ENCODE data around the gene GLB1L2.
"Not testable (repeated sequence)": the region's sequence is repeated elsewhere in the genome, so short reads cannot be mapped to it uniquely, and the experiment has no call there.

Gene GLB1L2

DNA sequence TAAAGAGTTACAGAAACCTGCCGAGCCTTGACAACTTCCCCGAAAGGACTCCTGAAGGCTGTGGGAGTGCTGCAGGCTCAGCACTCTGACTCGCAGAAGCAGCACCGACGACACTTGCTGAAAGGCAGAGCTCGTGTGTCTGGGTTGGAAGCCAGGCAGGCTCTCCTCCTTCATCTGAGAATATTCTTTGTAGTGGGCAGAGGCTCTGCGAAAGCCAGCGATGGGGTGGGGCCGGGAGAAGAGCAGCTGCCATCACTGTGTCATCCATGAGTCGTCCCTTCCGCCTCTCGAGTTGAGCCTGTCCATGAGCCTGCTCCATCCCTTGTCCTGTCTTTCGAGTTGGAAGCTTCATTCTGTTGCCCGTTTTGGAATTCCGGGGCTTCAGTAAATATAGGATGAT is 11.9 kb downstream of the GLB1L2 start:
- intact Hi-C loops (cut with DNase I): no loop called here
- peak in 2 of 42 donors; percentile 30 to 35 for DNase-seq

DNA sequence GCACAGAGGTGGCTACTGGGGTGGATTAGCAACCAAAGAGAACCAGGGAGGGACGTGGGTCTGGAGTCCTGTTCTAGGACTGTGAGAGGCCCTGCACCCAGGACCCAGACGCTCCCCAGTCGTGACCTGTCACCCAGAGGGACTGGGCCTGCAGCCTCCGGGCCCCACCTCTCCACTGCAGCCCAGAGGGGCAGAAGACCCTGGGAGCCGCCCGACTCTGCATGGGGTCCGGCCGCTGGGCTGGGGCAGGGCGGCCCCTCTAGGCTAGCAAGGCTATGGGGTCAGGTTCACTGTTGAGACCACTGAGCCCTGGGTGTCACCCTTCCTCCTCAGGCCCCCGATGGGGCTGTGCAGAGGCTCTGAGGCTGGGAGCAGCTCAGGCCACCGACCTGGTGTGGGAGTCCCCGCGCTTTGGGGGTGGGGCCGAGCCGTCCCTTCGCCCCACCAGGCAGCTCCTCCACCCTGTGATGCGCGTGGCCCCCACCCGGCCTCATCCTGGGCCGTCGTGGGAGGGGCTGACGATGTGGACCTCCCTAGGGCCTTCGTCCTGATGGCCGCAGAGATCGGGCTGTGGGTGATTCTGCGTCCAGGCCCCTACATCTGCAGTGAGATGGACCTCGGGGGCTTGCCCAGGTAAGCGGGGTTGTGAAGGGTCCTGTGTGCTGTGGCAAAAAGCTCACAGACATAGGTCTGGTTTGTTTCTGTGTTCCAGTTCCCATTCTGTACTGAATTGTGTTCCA is 12.9 kb downstream of the GLB1L2 start:
- DNase-seq: peak in 5 of 42 donors; percentile 2 to 9 (median 5)
- intact Hi-C loops (cut with DNase I): not testable (repeated sequence)

DNA sequence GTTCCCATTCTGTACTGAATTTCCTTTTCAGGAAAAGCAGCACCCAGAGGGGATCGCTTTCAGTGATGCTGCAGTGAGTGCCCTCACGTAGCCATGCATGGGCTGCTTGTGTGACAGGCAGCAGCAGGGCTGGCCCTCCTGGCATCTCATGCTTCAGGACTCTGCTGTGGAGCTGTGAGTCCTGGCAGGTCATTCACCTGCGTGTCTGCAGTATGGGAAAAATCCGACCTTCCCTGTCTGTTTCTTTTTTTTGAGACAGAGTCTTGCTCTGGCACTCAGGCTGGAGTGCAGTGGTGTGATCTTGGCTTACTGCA is 13.4 kb downstream of the GLB1L2 start:
- DNase-seq: peak in 2 of 42 donors; percentile 14 to 19
- intact Hi-C loops (cut with DNase I): no loop called here

DNA sequence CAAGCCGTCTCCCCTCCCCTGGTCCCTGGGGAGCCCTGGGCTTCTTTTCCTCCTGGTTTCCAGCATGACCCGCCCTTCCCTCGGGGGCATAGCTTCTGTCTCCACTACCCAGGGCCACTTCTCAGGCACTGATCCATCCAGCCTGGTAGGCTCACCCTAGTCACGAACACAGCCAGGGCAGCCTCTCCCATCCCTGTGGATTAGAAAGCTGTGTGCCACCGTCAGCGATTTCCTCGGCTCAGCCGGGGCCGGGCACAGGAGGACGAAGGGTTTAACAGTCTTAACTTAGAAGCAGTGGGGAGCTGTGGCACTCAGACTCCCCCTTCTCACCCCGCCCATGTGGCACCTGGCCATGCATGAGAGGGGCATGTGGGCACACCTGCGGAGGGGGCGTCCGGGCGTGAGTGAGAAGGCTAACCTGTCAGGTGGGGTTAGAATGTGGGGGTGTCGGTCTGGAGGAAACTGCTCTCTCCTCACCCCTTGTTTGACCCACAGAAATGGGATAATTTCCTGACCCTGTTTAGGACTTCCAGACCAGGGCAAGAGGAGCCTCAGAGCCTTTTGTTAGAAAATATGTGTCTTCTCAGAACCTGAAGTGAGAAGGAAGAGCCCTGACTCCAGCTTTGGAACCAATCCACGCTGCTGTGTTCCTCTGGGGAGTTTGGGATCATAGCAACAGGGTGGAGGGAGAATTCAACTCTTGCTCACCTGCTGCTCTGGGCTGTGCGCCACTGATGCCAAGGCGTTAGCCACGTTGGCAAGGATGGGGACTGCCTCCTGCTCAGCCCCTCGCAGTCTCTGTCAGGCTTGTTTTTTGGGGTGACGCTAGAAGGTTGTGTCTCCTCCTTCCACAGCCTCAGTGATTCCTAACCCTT is 14.6 kb downstream of the GLB1L2 start:
- intact Hi-C loops (cut with DNase I): no loop called here
- peak in 4 of 42 donors; percentile 6 to 29 (median 12) for DNase-seq

DNA sequence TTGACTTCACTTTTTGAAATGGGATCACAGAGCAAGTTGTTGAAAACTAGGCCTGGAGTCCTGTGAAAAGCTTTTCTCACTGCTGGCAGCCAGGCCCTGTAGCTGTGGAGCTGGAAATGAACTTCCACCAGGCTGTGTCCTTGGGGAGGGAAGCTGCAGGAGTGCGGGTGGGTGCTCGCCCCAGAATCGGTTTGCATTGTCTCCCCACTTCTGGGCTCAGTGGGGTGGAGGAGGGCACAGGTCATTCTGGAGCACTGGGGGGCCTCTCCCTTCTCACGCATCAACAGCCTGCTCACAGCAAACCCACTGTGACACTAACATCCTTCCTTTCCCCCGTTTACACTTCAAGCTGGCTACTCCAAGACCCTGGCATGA is 15.2 kb downstream of the GLB1L2 start:
- intact Hi-C loops (cut with DNase I): no loop called here
- DNase-seq: peak in 2 of 42 donors; percentile 7 to 21

DNA sequence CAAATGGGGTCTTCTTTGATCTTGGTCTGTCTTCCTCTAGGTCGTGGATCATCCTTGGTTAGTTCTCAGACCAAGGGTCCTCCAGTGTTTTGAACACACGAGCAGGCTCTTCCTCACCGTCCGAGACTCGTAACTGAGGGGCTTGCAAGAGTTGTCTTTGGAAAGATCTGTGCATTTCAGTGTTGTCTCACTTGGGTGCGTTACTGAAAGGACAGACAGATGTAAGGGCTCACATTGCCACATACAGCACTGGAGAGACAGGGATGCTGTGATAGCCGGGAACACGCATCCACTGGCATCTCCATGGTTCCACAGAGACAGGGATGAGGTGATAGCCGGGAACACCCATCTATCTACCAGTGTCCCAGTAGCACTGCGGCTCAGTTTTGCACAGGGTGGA is 15.7 kb downstream of the GLB1L2 start:
- peak in 3 of 42 donors; percentile 3 to 24 (median 3) for DNase-seq
- intact Hi-C loops (cut with DNase I): no loop called here

DNA sequence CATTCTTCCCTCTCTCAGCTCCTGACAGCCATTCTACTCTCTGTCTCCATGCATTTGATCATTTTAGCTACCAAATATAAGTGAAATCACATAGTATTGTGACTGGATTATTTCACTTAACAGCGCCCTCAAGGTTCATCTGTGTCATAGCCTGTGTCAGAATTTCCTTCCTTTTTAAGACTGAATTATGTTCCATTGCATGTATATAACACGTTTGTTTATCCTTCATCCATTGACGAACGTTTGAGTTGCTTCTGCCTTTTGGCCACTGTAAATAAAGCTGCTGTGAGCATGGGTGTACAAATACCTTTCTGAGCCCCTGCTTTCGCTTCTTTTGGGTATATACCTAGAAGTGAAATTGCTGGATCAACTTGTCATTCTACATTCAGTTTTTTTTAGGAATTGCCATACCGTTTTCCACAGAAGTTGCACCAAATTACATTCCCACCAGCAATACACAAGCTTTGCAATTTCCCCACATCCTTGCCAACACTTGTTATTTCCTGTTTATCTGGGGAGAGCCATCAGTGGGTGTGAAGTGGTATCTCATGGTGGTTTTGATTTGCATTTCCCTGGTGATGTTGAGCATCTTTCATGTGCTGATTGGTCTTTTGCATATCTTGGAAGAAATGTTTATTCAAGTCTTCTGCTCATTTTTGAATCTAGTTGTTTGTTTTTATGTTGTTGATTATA is 17.5 kb downstream of the GLB1L2 start:
- no peak for DNase-seq
- intact Hi-C loops (cut with DNase I): no loop called here

DNA sequence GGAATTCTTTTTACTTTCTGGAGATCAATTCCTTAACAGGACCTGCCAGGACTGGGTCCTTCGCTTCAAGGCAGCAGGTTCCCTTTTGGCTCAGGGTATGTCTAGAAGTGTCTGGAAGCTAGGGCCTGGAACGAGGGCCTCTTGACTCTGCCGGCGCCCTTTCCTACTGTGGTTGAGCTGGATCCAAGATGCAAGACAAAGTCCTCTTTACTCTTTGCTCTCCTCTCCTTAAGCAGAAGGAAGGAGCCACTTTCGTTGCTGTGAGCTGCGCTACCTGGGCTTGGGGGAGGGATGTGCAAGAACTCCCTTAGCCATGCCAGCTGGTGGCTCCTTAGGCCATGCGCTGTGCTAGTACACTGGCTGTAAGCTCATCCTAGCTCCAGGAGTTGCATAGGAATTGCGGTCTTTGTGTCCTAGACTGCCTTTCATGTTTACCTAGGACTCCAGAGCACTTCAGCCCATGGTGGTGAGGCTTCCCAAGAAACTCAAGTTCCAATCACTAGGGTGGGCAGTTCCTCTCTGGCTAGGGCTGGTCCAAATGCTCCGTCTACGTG is 18.1 kb downstream of the GLB1L2 start:
- peak in 4 of 42 donors; percentile 3 to 15 (median 8) for DNase-seq

DNA sequence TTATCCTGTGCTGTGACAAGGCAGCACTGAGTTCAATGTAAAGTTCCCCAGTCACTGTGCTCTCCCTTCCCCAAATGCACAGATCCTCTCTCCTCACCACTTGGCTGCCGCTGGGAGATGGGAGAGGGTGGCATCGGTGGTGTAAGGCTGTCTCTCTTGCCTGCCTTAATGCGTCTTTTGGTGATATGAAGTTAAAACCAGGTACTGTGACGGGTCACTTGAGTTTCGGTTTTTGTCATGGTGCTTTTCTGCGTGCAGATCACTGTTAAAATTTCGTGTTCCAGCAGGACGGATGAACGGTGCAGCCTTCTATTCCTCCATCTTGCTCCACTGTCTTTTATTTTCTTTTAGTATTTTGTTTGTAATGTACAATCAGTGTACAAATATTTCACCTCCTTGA is 18.6 kb downstream of the GLB1L2 start:
- intact Hi-C loops (cut with DNase I): no loop called here
- peak in 2 of 42 donors; percentile 6 to 7 for DNase-seq

More for the DNA sequence above, 18.1 kb downstream of the GLB1L2 start:
- intact Hi-C loops (cut with DNase I): no loop called here

DNA sequence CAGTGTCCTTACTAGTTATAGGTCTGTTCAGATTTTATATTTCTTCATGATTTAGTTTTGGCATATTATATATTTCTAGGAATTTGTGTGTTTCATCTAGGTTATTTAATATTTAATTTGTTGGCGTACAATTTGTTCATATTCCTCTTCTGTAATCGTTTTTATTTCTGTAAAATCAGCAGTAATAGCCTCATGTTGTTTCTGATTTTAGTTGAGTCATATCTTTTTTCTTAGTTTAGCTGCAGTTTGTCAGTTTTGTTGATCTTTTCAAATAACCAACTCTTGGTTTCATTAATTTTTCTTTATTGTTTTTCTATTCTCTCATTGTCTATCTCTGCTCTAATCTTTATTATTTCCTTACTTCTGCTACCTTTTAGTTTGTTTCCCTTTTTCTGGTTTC is 20.3 kb downstream of the GLB1L2 start:
- intact Hi-C loops (cut with DNase I): no loop called here
- no peak for DNase-seq

DNA sequence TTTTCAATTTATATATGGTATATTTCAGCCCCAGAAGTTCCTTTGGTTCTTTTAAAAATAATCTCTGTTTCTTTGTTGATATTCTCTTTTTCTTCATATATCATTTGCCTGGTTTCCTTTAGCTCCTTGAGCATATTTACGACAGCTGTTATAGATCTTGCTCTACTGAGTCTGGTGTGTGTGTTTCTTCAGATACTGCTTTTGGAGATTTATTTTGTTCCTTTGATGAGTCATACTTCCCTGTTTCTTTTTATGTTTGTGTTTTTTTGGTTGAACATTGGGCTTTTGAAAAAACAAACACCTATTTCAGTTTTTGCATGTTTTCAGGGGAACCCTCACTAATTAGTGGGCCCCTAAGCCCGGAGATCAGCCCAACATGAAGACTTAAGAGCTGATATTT is 23.3 kb downstream of the GLB1L2 start:
- intact Hi-C loops (cut with DNase I): no loop called here
- peak in 1 of 42 donors; percentile 2 for DNase-seq

DNA sequence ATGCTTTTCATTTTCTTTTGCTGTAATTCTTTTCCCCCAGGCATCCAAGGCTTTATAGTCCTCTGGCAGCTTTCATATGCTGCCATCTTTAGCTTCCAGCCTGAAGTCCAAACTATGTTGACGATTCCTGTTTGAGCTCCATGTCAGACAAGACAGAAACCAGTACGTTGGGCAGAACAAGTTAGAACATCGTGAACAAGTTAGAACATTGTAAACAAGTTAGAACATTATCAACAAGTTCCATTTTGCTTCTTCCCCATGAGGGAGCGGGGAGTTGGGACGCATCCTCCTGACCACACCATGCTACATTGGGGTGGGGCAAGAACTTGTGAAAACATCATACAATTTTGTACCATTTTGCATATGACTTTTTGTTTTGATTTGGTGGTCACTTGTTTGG is 23.9 kb downstream of the GLB1L2 start:
- intact Hi-C loops (cut with DNase I): no loop called here
- DNase-seq: no peak

DNA sequence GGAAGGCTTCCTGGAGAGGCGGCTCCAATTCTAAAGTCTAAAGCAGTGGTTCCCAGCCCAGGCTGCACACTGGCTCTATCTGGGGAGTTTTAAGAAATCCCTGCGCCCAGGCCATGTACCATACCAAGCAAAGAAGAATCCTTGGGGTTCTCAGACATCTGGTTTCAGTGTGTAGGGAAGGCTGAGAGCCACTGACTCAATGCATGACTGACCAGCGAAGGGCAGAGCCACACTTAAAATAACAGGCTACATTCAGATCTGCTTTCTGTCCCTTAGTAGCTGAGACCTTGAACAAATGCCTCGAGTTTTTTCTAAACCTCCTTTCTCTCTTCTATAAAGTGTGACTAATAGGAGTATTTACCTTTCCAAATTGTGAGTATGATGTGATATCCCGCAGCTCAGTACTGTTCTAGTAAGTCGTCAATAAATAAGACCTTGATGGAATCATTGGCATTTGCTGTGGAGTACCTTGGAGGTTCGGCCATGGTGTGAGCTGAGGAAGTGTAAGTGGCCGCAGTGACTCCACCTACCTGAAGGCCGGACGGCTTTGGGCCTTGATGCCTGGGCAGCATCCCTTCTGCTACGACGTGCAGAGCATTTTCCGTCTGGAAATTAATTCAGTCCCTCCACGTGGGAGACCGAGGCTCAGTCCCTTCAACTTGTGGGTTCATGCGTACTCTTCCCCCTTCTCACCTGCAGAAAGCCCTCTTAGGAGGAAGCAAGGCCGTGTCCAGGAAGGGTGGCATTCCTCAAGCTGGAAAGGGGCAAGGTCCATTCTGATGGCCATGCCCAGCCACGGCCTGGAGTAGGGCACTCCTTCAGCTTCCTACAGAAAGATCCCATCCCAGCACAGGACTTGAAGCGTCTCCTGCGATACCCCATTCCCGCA is 25.1 kb downstream of the GLB1L2 start:
- intact Hi-C loops (cut with DNase I): no loop called here
- DNase-seq: peak in 5 of 42 donors; percentile 2 to 15 (median 12)

DNA sequence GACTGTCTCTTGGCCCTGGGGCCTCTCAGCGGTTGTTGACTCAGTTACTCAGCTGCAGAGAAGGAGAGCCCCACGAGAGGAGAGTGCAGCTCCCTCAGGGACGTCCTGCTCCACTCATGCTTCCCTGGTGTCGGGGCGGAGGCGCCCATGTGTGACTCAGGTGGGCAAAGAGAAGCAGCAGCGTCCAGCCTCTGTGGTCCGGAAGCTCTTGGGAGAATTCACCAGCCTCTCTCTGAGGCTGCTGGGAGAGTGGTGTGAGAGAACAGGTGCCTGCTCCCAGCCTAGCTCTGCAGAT is 25.7 kb downstream of the GLB1L2 start:
- intact Hi-C loops (cut with DNase I): no loop called here
- peak in 2 of 42 donors; percentile 6 to 7 for DNase-seq

DNA sequence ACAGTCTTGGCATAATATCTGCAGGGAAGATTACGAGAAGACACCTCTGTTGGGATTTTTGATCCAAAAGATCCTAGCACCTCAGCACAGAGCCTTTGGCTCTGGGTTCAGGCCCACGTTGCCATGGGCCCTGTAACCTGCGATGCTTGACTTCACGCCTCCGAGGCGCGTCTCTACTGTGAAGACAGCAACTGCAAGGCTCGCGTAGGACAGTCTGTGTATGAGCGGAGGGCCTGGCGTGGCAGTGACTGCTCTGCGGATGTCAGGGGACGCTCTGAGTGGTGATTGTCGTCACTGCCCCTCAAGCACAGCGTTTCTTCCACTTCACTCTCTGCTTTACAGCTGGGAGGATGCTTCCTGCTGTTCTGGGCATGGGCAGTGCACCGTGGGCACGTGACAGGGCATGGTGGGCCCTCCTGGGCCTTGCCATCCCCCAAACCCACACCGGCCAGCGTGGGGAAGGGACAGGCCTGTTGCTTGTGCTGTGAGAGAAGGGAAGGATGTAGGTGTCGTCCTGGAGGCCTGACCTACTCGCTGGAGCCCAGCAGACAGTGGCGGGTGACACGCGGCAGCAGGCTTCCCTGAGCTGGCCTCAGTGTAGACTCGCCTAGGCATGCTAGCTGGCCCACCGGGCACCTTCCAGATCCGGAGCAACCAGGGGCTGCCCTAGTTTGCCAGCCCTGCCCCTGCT is 26.5 kb downstream of the GLB1L2 start:
- intact Hi-C loops (cut with DNase I): no loop called here
- DNase-seq: peak in 7 of 42 donors; percentile 9 to 28 (median 12)

DNA sequence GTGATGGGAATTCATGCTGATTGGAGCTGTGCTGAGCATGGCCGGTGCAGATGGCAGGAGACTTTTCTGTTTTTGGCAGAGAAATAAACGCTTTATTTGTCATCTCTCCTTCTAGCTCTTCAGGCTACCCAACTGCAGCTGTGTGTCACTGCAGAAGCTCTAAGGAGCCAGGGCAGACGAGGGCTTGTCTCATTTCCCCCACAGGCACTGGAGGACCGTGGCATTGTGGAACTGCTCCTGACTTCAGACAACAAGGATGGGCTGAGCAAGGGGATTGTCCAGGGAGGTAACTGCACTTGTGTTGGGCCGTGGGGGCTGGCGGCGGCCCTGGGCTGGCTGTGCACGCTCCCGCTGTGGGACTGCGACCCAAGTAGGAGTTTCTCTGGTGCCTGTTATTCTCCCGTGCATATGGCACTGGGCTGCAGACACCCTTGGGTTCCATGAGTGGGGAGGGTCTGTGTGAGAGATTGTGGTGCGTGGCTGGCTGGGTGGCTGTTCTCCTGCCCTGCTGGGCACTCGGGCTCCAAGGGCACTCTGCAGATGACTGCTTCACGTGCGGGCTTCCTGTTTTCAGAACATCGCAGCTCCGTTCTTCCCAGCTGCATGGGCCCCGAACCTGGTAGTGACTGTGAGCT is 27.2 kb downstream of the GLB1L2 start:
- intact Hi-C loops (cut with DNase I): no loop called here
- peak in 6 of 42 donors; percentile 10 to 23 (median 16) for DNase-seq

DNA sequence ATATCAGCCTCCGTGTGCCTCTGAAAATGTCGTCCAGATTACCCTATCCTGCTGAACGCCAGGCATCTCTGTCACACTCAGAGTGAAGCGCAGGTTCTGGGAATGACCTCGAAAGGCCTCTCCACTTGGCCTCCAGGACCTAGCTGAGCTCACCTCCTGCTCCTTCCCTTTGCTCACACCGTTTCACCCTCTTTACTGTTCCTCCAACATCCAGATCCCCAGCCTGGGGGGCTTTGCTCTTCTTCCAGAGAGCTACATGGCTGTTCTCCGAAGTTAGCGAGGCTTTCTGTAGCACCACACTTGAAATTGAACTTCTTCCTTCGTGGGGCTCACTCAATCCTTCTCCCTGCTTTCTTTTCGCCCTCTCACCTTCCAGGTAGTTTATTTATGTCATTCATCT is 27.9 kb downstream of the GLB1L2 start:
- DNase-seq: peak in 3 of 42 donors; percentile 3 to 6 (median 4)

More for the DNA sequence above, 27.9 kb downstream of the GLB1L2 start:
- intact Hi-C loops (cut with DNase I): loop anchor here (10.0 kb wide), 1 partner anchor 275 kb away; no protein-coding TSS in a partner anchor

Measured in head of caudate nucleus (tissue), 42 donors.